ENCODE data around the gene ATP11B.

The ATP11B gene

DNA sequence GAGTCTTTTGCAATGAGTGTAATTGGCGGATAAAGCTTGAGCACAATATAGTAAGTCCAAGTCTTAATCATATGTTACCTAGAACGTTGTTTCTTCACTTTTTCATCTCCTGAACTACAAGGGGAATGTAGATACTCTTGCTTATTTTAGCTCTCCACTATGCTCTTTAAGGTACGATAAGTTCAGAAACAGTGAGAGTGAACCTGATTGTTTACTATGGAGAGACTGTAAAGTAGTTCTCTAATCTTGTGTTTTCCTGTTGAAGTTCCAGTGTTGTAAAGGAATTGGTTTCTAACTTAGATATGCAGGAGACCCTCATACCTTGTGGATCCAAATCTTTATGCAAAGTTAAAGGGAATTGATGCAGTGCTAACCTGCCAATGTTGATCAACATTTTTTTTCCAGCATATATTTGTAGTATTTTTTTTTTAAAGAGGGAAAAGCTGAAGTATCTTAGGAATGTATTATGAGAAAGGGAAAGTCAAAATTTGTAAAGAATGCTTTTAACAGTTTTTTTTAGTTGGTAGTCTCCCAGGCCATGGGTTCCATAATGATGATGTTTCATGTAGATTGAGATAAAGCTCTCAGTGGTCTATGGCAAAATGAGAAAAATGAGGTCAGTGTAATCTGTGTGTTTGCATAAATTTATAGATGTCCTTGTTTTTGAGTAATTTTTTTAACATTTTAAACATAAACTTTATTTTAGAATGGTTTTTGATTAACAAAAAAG lies 14.9 kb downstream of the ATP11B start:
- TF ChIP-seq FOXM1 (IDR thresholded peaks at IDR 0.05; ENCODE audit: borderline replicate concordance, low read depth) (no peak), TCF12 (IDR thresholded peaks at IDR 0.05; ENCODE audit: low read depth) (no peak), YY1 (IDR thresholded peaks at IDR 0.05; ENCODE audit: low read depth) (no peak), RAD21 (IDR thresholded peaks at IDR 0.05; ENCODE audit: low read depth) (no peak), CREB1 (IDR thresholded peaks at IDR 0.05; ENCODE audit: low read depth) (no peak), TAF1 (IDR thresholded peaks at IDR 0.05; ENCODE audit: low read depth) (no peak), CEBPB (IDR thresholded peaks at IDR 0.05) (no peak), EGR1 (IDR thresholded peaks at IDR 0.05) (no peak), REST (IDR thresholded peaks at IDR 0.05; ENCODE audit: low read depth) (no peak), NFIC (IDR thresholded peaks at IDR 0.05) (no peak)
- TF ChIP-seq, protein P1, sequence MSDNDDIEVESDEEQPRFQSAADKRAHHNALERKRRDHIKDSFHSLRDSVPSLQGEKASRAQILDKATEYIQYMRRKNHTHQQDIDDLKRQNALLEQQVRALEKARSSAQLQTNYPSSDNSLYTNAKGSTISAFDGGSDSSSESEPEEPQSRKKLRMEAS (IDR thresholded peaks at IDR 0.05): no peak

DNA sequence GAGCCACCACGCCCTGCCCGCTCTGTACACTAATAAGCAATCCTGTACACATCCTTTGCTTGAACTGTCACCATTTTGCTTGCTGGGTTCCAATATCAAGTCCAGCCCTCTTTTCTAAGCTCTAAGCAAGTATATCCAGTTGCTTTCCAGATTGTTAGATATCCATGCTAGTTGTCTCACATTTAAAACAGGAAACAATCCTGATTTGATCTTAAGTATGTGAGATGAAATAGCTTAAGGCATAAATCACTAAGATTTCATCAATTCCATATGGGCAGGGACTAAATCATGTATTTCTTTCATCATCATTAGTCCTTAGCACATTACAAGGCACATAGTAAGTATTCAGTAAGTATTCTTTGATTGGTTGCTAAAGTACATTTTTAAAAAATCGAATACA lies 16.2 kb downstream of the ATP11B start:
- no peak for TF ChIP-seq TEAD4 (IDR thresholded peaks at IDR 0.05)
- no peak for TF ChIP-seq TAF1 (IDR thresholded peaks at IDR 0.05; ENCODE audit: low read depth)
- TF ChIP-seq, protein P1 (IDR thresholded peaks at IDR 0.05): no peak
- TF ChIP-seq FOXM1 (IDR thresholded peaks at IDR 0.05; ENCODE audit: borderline replicate concordance, low read depth): no peak
- no peak for TF ChIP-seq REST (IDR thresholded peaks at IDR 0.05; ENCODE audit: low read depth)
- TF ChIP-seq NFIC (IDR thresholded peaks at IDR 0.05): no peak
- no peak for TF ChIP-seq ZBTB7A (IDR thresholded peaks at IDR 0.05; ENCODE audit: low read depth)
- no peak for TF ChIP-seq TCF12 (IDR thresholded peaks at IDR 0.05; ENCODE audit: low read depth)
- TF ChIP-seq CEBPB (IDR thresholded peaks at IDR 0.05): no peak
- TF ChIP-seq YY1 (IDR thresholded peaks at IDR 0.05; ENCODE audit: low read depth): no peak
- no peak for TF ChIP-seq USF1 (IDR thresholded peaks at IDR 0.05)
- no peak for TF ChIP-seq EGR1 (IDR thresholded peaks at IDR 0.05)
- no peak for TF ChIP-seq CREB1 (IDR thresholded peaks at IDR 0.05; ENCODE audit: low read depth)
- no peak for TF ChIP-seq EP300 (IDR thresholded peaks at IDR 0.05; ENCODE audit: borderline replicate concordance)

DNA sequence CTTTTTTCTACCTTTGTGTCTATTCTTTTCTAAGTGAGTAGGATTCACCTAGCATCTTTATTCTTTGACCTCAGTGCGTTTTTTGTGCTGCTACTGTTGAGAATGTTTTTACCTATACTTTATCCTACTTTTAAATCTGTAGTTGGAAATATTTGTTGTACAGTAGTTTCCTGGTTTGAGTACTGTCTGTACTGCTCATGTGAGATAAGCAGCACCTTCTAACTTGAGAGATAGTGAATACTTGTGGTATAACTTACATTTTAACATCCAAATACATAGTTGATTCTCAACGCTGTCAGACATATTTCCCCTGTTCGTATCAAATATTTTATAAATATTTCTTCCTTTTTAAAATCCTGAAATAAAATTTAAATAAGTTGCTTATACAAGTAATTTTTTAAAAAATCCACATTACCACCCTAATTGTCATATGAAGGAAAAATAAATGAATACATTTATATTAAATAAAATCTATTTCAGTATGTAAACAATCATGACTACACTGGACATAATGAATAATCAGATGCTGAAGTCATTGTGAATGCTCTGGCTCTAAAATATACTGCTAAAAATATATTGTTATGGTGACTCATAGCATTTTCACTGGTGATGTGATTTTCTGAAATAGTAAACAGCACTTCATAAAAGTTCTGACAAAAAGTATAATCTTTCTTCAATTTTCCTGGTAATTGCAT lies 17.4 kb downstream of the ATP11B start:
- no peak for TF ChIP-seq TAF1 (IDR thresholded peaks at IDR 0.05; ENCODE audit: low read depth)
- TF ChIP-seq ZBTB7A (IDR thresholded peaks at IDR 0.05; ENCODE audit: low read depth): no peak
- no peak for TF ChIP-seq CEBPB (IDR thresholded peaks at IDR 0.05)
- TF ChIP-seq USF1 (IDR thresholded peaks at IDR 0.05): no peak
- no peak for TF ChIP-seq CREB1 (IDR thresholded peaks at IDR 0.05; ENCODE audit: low read depth)
- TF ChIP-seq EGR1 (IDR thresholded peaks at IDR 0.05): no peak
- no peak for TF ChIP-seq NFIC (IDR thresholded peaks at IDR 0.05)
- TF ChIP-seq YY1 (IDR thresholded peaks at IDR 0.05; ENCODE audit: low read depth): no peak
- TF ChIP-seq EP300 (IDR thresholded peaks at IDR 0.05; ENCODE audit: borderline replicate concordance): no peak
- TF ChIP-seq, protein P1 (IDR thresholded peaks at IDR 0.05): no peak
- TF ChIP-seq REST (IDR thresholded peaks at IDR 0.05; ENCODE audit: low read depth): no peak
- no peak for TF ChIP-seq FOXM1 (IDR thresholded peaks at IDR 0.05; ENCODE audit: borderline replicate concordance, low read depth)

- TF ChIP-seq REST (IDR thresholded peaks at IDR 0.05; ENCODE audit: low read depth) (no peak), YY1 (IDR thresholded peaks at IDR 0.05; ENCODE audit: low read depth) (no peak), NFIC (IDR thresholded peaks at IDR 0.05) (no peak), USF1 (IDR thresholded peaks at IDR 0.05) (no peak), EGR1 (IDR thresholded peaks at IDR 0.05) (no peak), RAD21 (IDR thresholded peaks at IDR 0.05; ENCODE audit: low read depth) (no peak), ZBTB7A (IDR thresholded peaks at IDR 0.05; ENCODE audit: low read depth) (no peak), TCF12 (IDR thresholded peaks at IDR 0.05; ENCODE audit: low read depth) (no peak), TEAD4 (IDR thresholded peaks at IDR 0.05) (no peak), EP300 (IDR thresholded peaks at IDR 0.05; ENCODE audit: borderline replicate concordance) (no peak), CREB1 (IDR thresholded peaks at IDR 0.05; ENCODE audit: low read depth) (no peak), FOXM1 (IDR thresholded peaks at IDR 0.05; ENCODE audit: borderline replicate concordance, low read depth) (no peak), CEBPB (IDR thresholded peaks at IDR 0.05) (no peak), TAF1 (IDR thresholded peaks at IDR 0.05; ENCODE audit: low read depth) (no peak)
- TF ChIP-seq, protein P1 (IDR thresholded peaks at IDR 0.05): no peak
Observed at GRCh38 chr3:182811269-182811596, 17.9 kb downstream of the ATP11B start.
